Fibroblast of lung (primary cell): Measurements from ENCODE around the gene STK32C. TPM values are rescaled to one million over a fixed set of nuclear protein-coding genes. Genes with fewer than 3 reads are reported as not detected.
A peak's percentile ranks its signal among the peaks of the same experiment; 100 is the strongest.

ENCODE experiments used
- DNase-seq, 2 donors: peaks; one replicate each; pipeline versions ENCODE4 v3.0.0 to v3.0.0-alpha.2; 2010; ENCODE audit warnings: low read depth in 2 of 2
- H2AFZ ChIP-seq: 2 replicates; pipeline ENCODE4 v1.5.1; 2012; ENCODE audit warnings: low read length, control low read depth, inconsistent platforms
- H3K27ac ChIP-seq: 2 replicates; pipeline ENCODE4 v1.5.1; 2011; ENCODE audit warnings: low read length, control low read depth; ENCODE audit not compliant: insufficient read depth
- H3K27me3 ChIP-seq: 2 replicates; pipeline ENCODE4 v1.5.1; 2011; ENCODE audit warnings: mild to moderate bottlenecking, low read length; ENCODE audit not compliant: control insufficient read depth, insufficient read depth
- H3K36me3 ChIP-seq: 2 replicates; pipeline ENCODE4 v1.5.1; 2011; ENCODE audit warnings: low read length; ENCODE audit not compliant: control insufficient read depth, insufficient read depth
- H3K4me1 ChIP-seq: 2 replicates; pipeline ENCODE4 v1.5.1; 2011; ENCODE audit warnings: low read length; ENCODE audit not compliant: control insufficient read depth, insufficient read depth; ENCODE audit errors: extremely low read depth
- H3K4me2 ChIP-seq: 2 replicates; pipeline ENCODE4 v1.5.1; 2011; ENCODE audit warnings: low read length, control low read depth; ENCODE audit not compliant: insufficient read depth; ENCODE audit errors: extremely low read depth
- H3K4me3 ChIP-seq, 4 experiments: fragments of 200-600 bp in 1 of 4; sonication (generic) in 1 of 4; replicated peaks in 1 of 4; 2 replicates each; pipeline ENCODE4 v1.5.1; 2011 to 2016; ENCODE audit warnings: low read length in 4 of 4, low read depth in 3 of 4, mild to moderate bottlenecking in 3 of 4, control low read depth in 2 of 4, inconsistent platforms in 1 of 4, mixed read lengths in 1 of 4; ENCODE audit not compliant: insufficient read depth in 1 of 4; ENCODE audit errors: control extremely low read depth in 1 of 4
- H3K79me2 ChIP-seq: 2 replicates; pipeline ENCODE4 v1.5.1; 2012; ENCODE audit warnings: mild to moderate bottlenecking, low read length, inconsistent platforms; ENCODE audit not compliant: control insufficient read depth, insufficient read depth
- H3K9ac ChIP-seq: 2 replicates; pipeline ENCODE4 v1.5.1; 2011; ENCODE audit warnings: mild to moderate bottlenecking, low read length, control low read depth; ENCODE audit not compliant: insufficient read depth
- H3K9me3 ChIP-seq: 2 replicates; pipeline ENCODE4 v1.5.1; 2012; ENCODE audit warnings: low read depth, low read length; ENCODE audit not compliant: control insufficient read depth, insufficient read depth
- H4K20me1 ChIP-seq: 2 replicates; pipeline ENCODE4 v1.5.1; 2011; ENCODE audit warnings: low read length; ENCODE audit not compliant: control insufficient read depth, insufficient read depth; ENCODE audit errors: extremely low read depth
- CTCF ChIP-seq, 2 donors: IDR thresholded peaks in 1 of 2; conservative IDR thresholded peaks in 1 of 2; 1 replicate in 1 of 2; 2 replicates in 1 of 2; pipeline ENCODE4 v1.5.1; 2011 to 2012; ENCODE audit warnings: low read length in 2 of 2, control low read depth in 1 of 2, inconsistent platforms in 1 of 2, low read depth in 1 of 2, mild to moderate bottlenecking in 1 of 2
- EZH2 ChIP-seq: IDR thresholded peaks from 2 replicates; pipeline ENCODE4 v1.5.1; 2012; ENCODE audit warnings: low read length, control low read depth, mild to moderate bottlenecking; ENCODE audit errors: missing control alignments
- polyA plus RNA-seq, 2 donors: library from polyadenylated mRNA; depleted of rRNA in 1 of 2; stranded (reverse) in 1 of 2; unstranded in 1 of 2; fragments of >200 nt; gene quantifications; 2 replicates each; pipeline ENCODE4 v1.2.1, GENCODE V29; 2011 to 2012; ENCODE audit warnings: missing spikeins in 1 of 2
- total RNA-seq: library from RNA; depleted of rRNA; stranded (reverse); fragments of >200 nt; gene quantifications from 2 replicates; pipeline ENCODE4 v1.2.1, GENCODE V29; 2014

The STK32C gene
- total and polyA plus RNA-seq, 2 donors (not counting 1 experiment from before 2014, with no cell fraction given) = 4.4 to 21.5 TPM

- Histone ChIP-seq H4K20me1 (no peaks in the 10 kb centered on the region), H3K4me1 (no peaks in the 10 kb centered on the region), H3K27ac (no peak overlapping the region), H2AFZ (no peak overlapping the region), H3K9me3 (no peaks in the 10 kb centered on the region), H3K36me3 (no peaks in the 10 kb centered on the region), H3K79me2 (no peaks in the 10 kb centered on the region), H3K4me2 (no peak overlapping the region), H3K9ac (no peak overlapping the region), H3K4me3 (no peak overlapping the region), H3K27me3 (no peaks in the 10 kb centered on the region)
- no peak for TF ChIP-seq CTCF (conservative IDR thresholded peaks at IDR 0.05 in 1 of 2, IDR thresholded peaks at IDR 0.05 in 1 of 2; ENCODE audit: low read depth in 1 of 2, low read length in 2 of 2)
- TF ChIP-seq EZH2 = no peak
- DNase-seq = no peak
Observed at GRCh38 chr10:132224343-132225072, 83.2 kb downstream of the STK32C start.

GRCh38 chr10:132223611-132224342 is 84.0 kb downstream of the STK32C start:
- Histone ChIP-seq H3K27ac (no peak overlapping the region), H3K4me1 (no peaks in the 10 kb centered on the region), H3K27me3 (no peaks in the 10 kb centered on the region), H3K4me2 (no peak overlapping the region), H3K9me3 (no peaks in the 10 kb centered on the region), H3K4me3 (no peak overlapping the region), H3K9ac (no peak overlapping the region), H3K79me2 (no peaks in the 10 kb centered on the region), H2AFZ (no peak overlapping the region), H3K36me3 (no peaks in the 10 kb centered on the region), H4K20me1 (no peaks in the 10 kb centered on the region)
- TF ChIP-seq CTCF (conservative IDR thresholded peaks at IDR 0.05 in 1 of 2, IDR thresholded peaks at IDR 0.05 in 1 of 2; ENCODE audit: low read depth in 1 of 2, low read length in 2 of 2) (no peak), EZH2 (no peak)
- no peak for DNase-seq

GRCh38 chr10:132223156-132223590 is 84.6 kb downstream of the STK32C start:
- no peaks in the 10 kb centered on the region for H3K9me3 ChIP-seq
- H3K27ac ChIP-seq = no peak overlapping the region
- peak; percentile 97 to 100 for TF ChIP-seq CTCF (conservative IDR thresholded peaks at IDR 0.05 in 1 of 2, IDR thresholded peaks at IDR 0.05 in 1 of 2; ENCODE audit: low read depth in 1 of 2, low read length in 2 of 2)
- no peak for TF ChIP-seq EZH2
- H3K9ac ChIP-seq = no peak overlapping the region
- no peaks in the 10 kb centered on the region for H3K36me3 ChIP-seq
- H3K27me3 ChIP-seq = no peaks in the 10 kb centered on the region
- no peak overlapping the region for H2AFZ ChIP-seq
- DNase-seq = peak; percentile 63 to 83
- no peaks in the 10 kb centered on the region for H3K4me1 ChIP-seq
- no peaks in the 10 kb centered on the region for H3K79me2 ChIP-seq
- H3K4me3 ChIP-seq = no peak overlapping the region
- no peaks in the 10 kb centered on the region for H4K20me1 ChIP-seq
- H3K4me2 ChIP-seq = no peak overlapping the region
